Mesothelial cell of epicardium (in vitro differentiated cells): Measurements from ENCODE around the gene SPATA25. TPM values are rescaled to one million over a fixed set of nuclear protein-coding genes. Genes with fewer than 3 reads are reported as not detected.

Experiments
- DNase-seq, 2 experiments: peaks; one replicate each; pipeline ENCODE4 v3.0.0; 2021; ENCODE audit warnings: low spot score in 2 of 2; ENCODE audit not compliant: unreplicated experiment in 2 of 2
- H3K27ac Mint-ChIP-seq: 2 replicates; pipeline ENCODE4 v1.8.0; 2021; ENCODE audit warnings: mixed read lengths
- H3K27me3 Mint-ChIP-seq: 2 replicates; pipeline ENCODE4 v1.8.0; 2021; ENCODE audit warnings: low read depth, mixed read lengths
- H3K36me3 Mint-ChIP-seq: 2 replicates; pipeline ENCODE4 v1.8.0; 2021; ENCODE audit warnings: mixed read lengths
- H3K4me1 Mint-ChIP-seq: 2 replicates; pipeline ENCODE4 v1.8.0; 2021; ENCODE audit warnings: mixed read lengths
- H3K4me3 Mint-ChIP-seq: 2 replicates; pipeline ENCODE4 v1.8.0; 2021; ENCODE audit warnings: mild to moderate bottlenecking, moderate library complexity, mixed read lengths
- H3K9me3 Mint-ChIP-seq: 2 replicates; pipeline ENCODE4 v1.8.0; 2021; ENCODE audit warnings: mixed read lengths
- total RNA-seq: library from RNA; stranded (reverse); gene quantifications from 3 replicates; pipeline ENCODE4 v1.2.1, GENCODE V29; 2021
- TF ChIP-seq, protein P1 (sequence below): fragments of 200-600 bp; sonication (generic); IDR thresholded peaks from one replicate; pipeline ENCODE4 v1.5.0; 2021; ENCODE audit warnings: antibody characterized with exemption; ENCODE audit not compliant: unreplicated experiment

The SPATA25 gene
- total RNA-seq, 1 donor from 2014 or later = 3.2 TPM

DNA sequence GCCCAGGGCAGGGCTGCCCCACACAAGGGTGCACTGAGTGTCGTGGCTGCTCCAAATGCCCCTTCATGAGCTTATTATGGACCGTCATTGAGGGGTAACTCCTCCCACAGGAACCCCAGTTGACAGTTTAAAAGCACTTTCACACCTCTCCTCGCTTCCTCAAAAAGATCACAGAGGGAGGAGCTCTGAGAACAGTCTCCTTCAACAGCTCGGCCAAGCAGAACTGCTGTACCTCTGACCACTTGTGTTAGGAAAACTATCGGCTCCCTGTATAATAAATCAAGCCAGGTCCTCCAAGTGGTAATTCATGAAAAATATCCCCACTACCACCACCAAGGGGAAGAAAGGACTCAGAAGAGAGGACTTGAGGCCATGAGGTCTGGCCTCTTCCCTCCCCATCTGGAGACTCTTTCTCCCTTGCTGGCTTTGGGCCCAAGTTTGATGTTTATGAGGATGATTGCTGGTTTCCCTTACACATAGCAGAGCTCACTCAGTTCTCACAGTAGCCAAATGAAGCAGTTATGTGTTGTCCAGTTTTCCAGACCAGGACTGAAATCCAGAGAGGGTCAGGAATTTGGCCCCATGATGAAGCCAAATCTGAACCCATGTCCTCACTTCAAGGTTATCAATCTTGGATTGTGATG lies 45.1 kb downstream of the SPATA25 start:
- H3K36me3 Mint-ChIP-seq = peaks cover 20% of the 10 kb centered on the region
- H3K4me3 Mint-ChIP-seq = no peak overlapping the region
- DNase-seq = no peak
- H3K27ac Mint-ChIP-seq = no peak overlapping the region
- TF ChIP-seq, protein P1, sequence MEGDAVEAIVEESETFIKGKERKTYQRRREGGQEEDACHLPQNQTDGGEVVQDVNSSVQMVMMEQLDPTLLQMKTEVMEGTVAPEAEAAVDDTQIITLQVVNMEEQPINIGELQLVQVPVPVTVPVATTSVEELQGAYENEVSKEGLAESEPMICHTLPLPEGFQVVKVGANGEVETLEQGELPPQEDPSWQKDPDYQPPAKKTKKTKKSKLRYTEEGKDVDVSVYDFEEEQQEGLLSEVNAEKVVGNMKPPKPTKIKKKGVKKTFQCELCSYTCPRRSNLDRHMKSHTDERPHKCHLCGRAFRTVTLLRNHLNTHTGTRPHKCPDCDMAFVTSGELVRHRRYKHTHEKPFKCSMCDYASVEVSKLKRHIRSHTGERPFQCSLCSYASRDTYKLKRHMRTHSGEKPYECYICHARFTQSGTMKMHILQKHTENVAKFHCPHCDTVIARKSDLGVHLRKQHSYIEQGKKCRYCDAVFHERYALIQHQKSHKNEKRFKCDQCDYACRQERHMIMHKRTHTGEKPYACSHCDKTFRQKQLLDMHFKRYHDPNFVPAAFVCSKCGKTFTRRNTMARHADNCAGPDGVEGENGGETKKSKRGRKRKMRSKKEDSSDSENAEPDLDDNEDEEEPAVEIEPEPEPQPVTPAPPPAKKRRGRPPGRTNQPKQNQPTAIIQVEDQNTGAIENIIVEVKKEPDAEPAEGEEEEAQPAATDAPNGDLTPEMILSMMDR = no peak
- no peaks in the 10 kb centered on the region for H3K9me3 Mint-ChIP-seq
- peaks cover 3% of the 10 kb centered on the region for H3K4me1 Mint-ChIP-seq
- H3K27me3 Mint-ChIP-seq = no peaks in the 10 kb centered on the region

DNA sequence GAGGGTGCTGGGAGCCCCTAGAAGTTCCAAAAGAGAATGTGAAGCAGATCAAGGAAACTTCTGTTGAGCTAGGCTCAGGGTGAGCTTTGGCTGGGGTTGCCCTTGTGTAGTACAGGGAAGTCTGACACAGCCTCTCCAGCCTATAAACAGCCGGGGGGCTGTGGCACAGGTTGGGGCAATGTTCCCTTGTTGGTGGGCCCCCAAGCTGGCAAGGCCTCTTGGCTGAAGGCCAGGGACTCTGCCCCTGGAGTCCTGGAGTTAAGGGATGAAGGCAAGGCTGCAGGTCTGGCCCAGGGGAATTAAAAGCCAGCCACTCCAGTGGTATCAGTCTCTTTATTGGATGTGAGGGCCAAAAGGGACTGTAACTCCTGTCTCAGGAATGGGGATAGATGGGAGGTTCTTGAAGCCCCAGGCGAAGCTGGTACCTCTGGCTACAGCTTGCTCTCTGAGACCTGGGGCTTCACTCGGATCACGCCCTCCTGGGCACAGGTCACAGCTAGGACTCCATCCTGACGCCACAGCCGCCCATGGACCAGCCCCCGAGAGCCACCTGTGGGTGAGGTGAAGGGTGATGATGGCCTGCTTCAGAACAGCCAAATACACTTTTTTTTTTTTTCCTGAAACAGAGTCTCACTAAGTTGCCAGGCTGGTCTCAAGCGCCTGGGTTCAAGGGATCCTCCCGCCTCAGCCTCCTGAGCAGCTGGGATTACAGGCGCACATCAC lies 45.9 kb downstream of the SPATA25 start:
- no peak overlapping the region for H3K4me3 Mint-ChIP-seq

DNA sequence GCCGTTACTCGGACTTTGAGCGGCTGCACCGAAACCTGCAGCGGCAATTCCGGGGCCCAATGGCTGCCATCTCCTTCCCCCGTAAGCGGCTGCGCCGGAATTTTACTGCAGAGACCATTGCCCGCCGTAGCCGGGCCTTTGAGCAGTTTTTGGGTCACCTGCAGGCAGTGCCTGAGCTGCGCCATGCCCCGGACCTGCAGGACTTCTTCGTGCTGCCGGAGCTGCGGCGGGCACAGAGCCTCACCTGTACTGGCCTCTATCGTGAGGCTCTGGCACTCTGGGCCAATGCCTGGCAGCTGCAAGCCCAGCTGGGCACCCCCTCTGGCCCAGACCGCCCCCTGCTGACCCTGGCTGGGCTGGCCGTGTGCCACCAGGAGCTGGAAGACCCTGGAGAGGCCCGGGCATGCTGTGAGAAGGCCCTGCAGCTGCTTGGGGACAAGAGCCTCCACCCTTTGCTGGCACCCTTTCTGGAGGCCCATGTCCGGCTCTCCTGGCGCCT lies 46.7 kb downstream of the SPATA25 start:
- Mint-ChIP-seq H3K4me1 (peaks cover 6% of the 10 kb centered on the region), H3K36me3 (peaks cover 16% of the 10 kb centered on the region), H3K4me3 (no peak overlapping the region), H3K27me3 (no peaks in the 10 kb centered on the region), H3K27ac (no peak overlapping the region), H3K9me3 (no peaks in the 10 kb centered on the region)
- no peak for DNase-seq
- TF ChIP-seq, protein P1 = no peak

More for the DNA sequence above, 45.9 kb downstream of the SPATA25 start:
- Mint-ChIP-seq H3K9me3 (no peaks in the 10 kb centered on the region), H3K27me3 (no peaks in the 10 kb centered on the region), H3K36me3 (peaks cover 20% of the 10 kb centered on the region), H3K4me1 (peaks cover 6% of the 10 kb centered on the region), H3K27ac (no peak overlapping the region)
- DNase-seq = no peak
- TF ChIP-seq, protein P1 = no peak

DNA sequence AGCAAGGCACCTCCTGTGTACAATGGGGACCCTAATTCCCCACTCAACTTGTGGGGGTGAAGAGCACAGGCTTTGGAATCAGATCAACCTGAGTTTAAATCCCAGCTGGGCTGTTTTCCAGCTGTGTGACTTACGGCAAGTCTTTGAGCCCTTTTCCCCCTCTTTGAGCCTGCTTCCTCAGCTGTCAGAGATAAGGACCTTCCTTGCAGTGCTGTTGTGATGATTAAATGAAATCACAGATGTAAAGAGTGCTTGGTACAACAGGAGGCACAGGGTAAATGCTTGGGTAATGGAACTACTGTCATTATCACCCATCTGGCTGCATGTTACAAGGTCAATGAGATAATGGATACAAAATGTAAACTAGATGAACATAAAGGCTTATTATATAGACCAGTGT lies 50.6 kb downstream of the SPATA25 start:
- H3K27ac Mint-ChIP-seq = peak overlapping the region; percentile 9
- peak overlapping the region; percentile 1 for H3K4me3 Mint-ChIP-seq
- no peaks in the 10 kb centered on the region for H3K27me3 Mint-ChIP-seq
- no peaks in the 10 kb centered on the region for H3K9me3 Mint-ChIP-seq
- TF ChIP-seq, protein P1 = no peak
- H3K36me3 Mint-ChIP-seq = no peaks in the 10 kb centered on the region
- H3K4me1 Mint-ChIP-seq = peaks cover 20% of the 10 kb centered on the region
- no peak for DNase-seq

Other genes starting within 250 kb of the SPATA25 start
- gene WFDC11, start 217.4 kb downstream of the SPATA25 start, total RNA-seq = not detected in 3 replicates
- gene WFDC13, start 185.6 kb downstream of the SPATA25 start, total RNA-seq = not detected in 3 replicates
- not detected in 3 replicates for gene WFDC10B, start 182.6 kb downstream of the SPATA25 start, total RNA-seq
- gene SPINT4, start 165.3 kb downstream of the SPATA25 start, total RNA-seq = not detected in 3 replicates
- gene WFDC3, start 95.7 kb downstream of the SPATA25 start, total RNA-seq = 0.45 TPM in 1 of 3 replicates, not detected in the others
- 25.9 to 28.9 TPM (median 26.5 TPM) in 3 replicates for gene DNTTIP1, start 95.7 kb downstream of the SPATA25 start, total RNA-seq
- gene UBE2C, start 75.0 kb downstream of the SPATA25 start, total RNA-seq = 48.1 to 50.2 TPM (median 48.3 TPM) in 3 replicates
- gene TNNC2, start 60.3 kb downstream of the SPATA25 start, total RNA-seq = 0.54 to 0.79 TPM in 2 of 3 replicates, not detected in the other
- gene SNX21, start 53.8 kb downstream of the SPATA25 start, total RNA-seq = 15.8 to 21.0 TPM (median 17.3 TPM) in 3 replicates
- gene ACOT8, start 30.2 kb downstream of the SPATA25 start, total RNA-seq = 19.8 to 20.9 TPM (median 20.6 TPM) in 3 replicates
- 3.7 to 4.6 TPM (median 4.4 TPM) in 3 replicates for gene ZSWIM3, start 30.0 kb downstream of the SPATA25 start, total RNA-seq
- gene ZSWIM1, start 6.4 kb downstream of the SPATA25 start, total RNA-seq = 12.0 to 12.8 TPM (median 12.6 TPM) in 3 replicates
- gene NEURL2, start 3.6 kb upstream of the SPATA25 start, total RNA-seq = 7.2 to 8.3 TPM (median 8.1 TPM) in 3 replicates
- 74.4 to 86.7 TPM (median 78.8 TPM) in 3 replicates for gene CTSA, start 3.7 kb upstream of the SPATA25 start, total RNA-seq
- 54.6 to 58.1 TPM (median 55.5 TPM) in 3 replicates for gene PLTP, start 24.5 kb upstream of the SPATA25 start, total RNA-seq
- gene PCIF1, start 47.1 kb upstream of the SPATA25 start, total RNA-seq = 43.7 to 45.2 TPM (median 44.4 TPM) in 3 replicates
- gene ZNF335, start 84.6 kb upstream of the SPATA25 start, total RNA-seq = 31.1 to 33.5 TPM (median 31.6 TPM) in 3 replicates
- gene MMP9, start 121.3 kb upstream of the SPATA25 start, total RNA-seq = 0.11 TPM in 1 of 3 replicates, not detected in the others
- 6.9 to 9.1 TPM (median 7.7 TPM) in 3 replicates for gene SLC12A5, start 141.6 kb upstream of the SPATA25 start, total RNA-seq
- 37.1 to 41.2 TPM (median 40.2 TPM) in 3 replicates for gene NCOA5, start 202.3 kb upstream of the SPATA25 start, total RNA-seq
- 3.8 to 5.0 TPM (median 4.3 TPM) in 3 replicates for gene CD40, start 230.7 kb upstream of the SPATA25 start, total RNA-seq